GM19099 (cell line): ENCODE measurements around the gene CRX.
"Not testable (repeated sequence)": the region's sequence is repeated elsewhere in the genome, so short reads cannot be mapped to it uniquely, and the experiment has no call there.

Experiments used
- POLR2A ChIP-seq: IDR thresholded peaks from 3 replicates; pipeline ENCODE4 v1.6.1; 2011; ENCODE audit warnings: low read depth; ENCODE audit not compliant: insufficient read length; ENCODE audit errors: extremely low read depth

Gene CRX

DNA sequence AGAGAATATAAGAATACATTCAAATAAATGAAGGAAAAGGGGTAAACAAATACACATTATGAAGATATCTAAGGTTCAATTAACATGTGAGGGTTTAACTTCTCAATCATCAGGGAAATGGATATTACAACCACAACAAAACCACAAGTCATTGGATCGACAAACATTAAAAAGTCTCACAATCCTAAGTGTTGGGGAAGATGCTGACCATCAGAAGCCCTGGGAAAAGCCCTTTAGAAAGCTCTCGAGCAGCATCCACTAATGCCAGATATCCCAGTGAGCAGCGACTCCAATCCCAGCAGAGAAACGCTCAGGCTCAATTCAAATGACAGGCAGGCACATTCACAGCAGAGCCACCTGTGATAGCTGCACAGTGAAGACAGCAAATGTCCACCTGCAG, 20.5 kb upstream of the CRX start:
- no peak for TF ChIP-seq POLR2A

GRCh38 chr19:47802521-47803043, 19.2 kb upstream of the CRX start:
- TF ChIP-seq POLR2A, result no peak

DNA sequence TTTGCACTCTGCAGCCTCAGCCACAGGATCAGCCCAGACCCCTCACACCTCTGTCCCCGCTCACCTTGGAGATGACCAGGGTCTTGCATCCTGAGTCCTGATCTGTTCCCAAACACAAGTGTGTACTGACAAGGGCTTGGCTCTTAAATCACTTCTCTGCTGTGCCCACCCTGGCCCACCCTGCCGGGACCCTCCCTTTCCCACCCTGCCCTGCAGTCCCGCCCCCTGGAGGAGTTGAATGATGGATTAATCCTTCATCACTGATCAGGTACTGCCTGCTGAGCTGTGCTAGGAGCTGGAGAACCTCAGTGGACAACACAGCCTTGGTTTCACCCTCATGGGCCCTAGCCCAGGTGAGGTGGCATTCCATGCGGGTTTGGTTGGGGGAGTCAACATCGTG, 17.3 kb upstream of the CRX start, which contains the start of gene TPRX1:
Gene TPRX1 (minus strand): TSS at position 101 of the 400 bp plus-strand sequence. CDS start 12 bp downstream, at position 89.
- not testable (repeated sequence) for TF ChIP-seq POLR2A

GRCh38 chr19:47805313-47805712, 16.4 kb upstream of the CRX start:
- TF ChIP-seq POLR2A, result no peak

GRCh38 chr19:47806435-47806834, 15.3 kb upstream of the CRX start:
- no peak for TF ChIP-seq POLR2A

DNA sequence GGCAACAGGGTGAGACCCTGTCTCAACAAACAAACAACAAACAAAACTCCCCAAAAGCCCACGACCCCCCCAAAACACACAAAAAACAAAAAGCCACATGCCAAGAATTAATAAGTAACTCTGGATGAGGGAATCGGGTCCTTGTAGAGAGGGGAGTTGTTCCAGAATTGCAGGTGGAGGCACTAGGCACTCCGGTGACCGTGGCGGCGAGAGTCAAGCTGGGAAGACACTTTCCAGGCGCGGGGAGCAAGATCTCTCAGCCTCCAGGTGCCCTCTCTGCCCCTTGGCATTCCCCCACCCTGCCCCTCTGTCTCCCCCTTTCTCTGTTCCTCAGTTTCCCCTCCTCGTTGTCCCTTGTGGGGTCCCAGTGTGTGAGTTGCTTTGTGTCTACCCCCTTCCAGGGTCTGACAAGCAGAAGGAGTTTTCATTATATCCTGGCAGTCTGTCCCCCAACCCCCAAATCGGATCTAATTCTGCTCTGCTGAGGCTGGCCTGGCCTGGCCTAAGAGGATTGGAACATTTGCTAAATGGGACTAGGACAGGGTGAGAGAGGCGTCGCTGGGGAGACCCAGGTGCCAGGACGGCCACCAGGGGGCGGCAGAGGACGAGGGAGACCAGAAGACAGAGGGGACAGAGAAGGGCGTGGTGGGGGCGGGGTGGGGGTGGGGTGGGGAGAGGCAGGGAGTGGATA, 8.3 kb upstream of the CRX start:
- TF ChIP-seq POLR2A, result no peak

GRCh38 chr19:47813995-47814328, 7.8 kb upstream of the CRX start:
- TF ChIP-seq POLR2A, result no peak

DNA sequence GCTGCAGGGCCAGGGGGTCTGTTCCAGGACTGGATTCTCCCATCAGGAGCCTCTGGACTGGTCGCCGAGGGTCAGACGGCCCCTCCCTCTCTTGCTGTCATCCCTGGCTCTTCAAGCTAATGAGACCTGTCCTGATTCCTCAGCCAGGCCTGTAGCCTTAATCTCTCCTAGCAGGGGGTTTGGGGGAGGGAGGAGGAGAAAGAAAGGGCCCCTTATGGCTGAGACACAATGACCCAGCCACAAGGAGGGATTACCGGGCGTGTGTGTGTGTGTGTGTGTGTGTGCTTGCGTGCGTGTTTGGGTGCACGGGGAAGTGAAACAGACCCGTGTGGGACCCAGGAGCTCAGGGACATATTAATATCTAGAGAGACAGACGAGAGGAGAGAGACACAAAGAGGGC, 1.9 kb upstream of the CRX start:
- no peak for TF ChIP-seq POLR2A

GRCh38 chr19:47820410-47820809, 1.3 kb upstream of the CRX start:
- TF ChIP-seq POLR2A, result no peak

DNA sequence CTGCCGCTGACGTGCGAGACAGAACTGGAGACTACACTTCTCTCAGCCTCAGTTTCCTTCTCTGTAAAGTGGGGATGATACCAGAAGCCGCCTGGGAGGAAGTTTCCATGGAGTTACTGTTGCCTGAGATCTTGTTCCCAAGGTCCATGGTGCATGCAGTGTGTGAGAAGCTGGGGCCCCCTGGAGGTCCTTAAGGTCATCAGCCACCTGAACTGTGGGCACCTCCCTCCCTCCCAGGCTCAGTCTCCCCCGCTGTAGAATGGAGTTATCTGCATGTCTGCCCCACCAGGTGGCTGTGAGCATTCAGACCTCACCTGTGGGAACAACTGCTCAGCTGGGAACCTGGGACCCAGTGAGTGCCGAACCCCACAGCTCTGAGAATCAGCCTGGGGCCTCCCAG, 2.7 kb downstream of the CRX start:
- no peak for TF ChIP-seq POLR2A

DNA sequence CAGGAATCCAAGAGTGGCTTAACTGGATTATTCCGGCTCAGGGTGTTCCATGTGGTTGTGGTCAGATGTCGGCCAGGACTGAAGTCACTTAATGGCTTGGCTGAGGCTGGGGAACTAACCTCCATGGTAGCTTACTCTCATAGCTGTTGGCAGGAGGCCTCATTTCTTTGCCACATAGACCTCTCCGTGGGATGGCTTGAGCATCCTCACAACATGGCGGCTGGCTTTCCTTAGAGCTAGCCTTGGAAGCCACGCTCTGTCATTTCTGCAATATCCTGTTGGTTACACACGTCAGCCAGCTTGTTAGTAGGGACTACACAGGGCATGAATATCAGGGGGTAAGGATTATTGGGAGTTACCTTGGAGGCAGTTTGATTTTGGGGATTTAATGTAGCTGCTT, 5.1 kb downstream of the CRX start:
- no peak for TF ChIP-seq POLR2A

DNA sequence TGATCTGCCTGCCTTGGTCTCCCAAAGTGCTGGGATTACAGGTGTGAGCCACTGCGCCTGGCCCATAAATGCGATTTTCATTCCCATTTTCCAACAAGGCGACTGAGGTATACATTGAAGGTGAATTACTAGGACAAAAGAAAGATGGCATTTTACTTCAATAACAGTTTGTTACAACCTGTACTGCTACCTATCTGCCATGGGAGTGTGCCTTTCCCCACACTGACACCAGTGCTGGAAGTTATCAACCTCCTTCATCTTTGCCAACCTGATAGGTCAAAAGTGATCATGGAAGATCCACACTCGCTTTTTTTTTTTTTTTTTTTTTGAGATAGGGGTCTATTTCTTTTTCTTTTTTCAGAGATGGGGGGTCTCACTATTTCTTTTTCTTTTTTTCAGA, 11.0 kb downstream of the CRX start:
- TF ChIP-seq POLR2A, result no peak

DNA sequence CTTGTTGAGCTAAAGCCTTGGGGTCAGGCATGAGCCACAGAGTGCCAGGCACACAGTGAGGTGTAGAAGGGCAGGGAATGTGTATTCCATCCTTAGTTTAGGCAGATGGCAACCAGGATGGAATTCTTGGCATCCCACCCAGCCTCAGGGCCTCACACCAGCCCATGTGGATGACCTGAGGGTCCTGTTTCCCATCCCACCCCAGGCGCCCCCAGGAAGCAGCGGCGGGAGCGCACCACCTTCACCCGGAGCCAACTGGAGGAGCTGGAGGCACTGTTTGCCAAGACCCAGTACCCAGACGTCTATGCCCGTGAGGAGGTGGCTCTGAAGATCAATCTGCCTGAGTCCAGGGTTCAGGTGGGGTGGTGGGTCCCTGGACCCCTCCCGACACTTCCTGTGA, 14.3 kb downstream of the CRX start:
- TF ChIP-seq POLR2A, result no peak

GRCh38 chr19:47839411-47839810, 17.7 kb downstream of the CRX start:
- TF ChIP-seq POLR2A, result no peak

DNA sequence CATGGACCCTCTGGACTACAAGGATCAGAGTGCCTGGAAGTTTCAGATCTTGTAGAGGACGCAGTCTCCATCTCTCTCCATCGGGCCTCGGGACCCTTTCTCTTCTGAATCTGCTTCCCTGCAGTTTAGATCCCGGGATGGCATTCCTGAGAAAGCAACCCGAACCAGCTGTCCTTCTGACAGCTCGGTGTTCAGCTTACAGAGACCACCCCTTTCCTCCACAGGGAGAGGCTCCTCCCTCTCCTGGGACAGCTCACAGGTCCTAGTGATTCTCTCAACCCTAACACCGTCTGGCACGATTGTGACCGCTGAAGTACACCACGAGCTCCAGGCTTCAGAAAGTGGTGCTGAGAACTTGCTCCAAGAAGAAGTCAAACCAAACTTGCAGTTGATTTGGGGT, 18.2 kb downstream of the CRX start:
- TF ChIP-seq POLR2A, result no peak

DNA sequence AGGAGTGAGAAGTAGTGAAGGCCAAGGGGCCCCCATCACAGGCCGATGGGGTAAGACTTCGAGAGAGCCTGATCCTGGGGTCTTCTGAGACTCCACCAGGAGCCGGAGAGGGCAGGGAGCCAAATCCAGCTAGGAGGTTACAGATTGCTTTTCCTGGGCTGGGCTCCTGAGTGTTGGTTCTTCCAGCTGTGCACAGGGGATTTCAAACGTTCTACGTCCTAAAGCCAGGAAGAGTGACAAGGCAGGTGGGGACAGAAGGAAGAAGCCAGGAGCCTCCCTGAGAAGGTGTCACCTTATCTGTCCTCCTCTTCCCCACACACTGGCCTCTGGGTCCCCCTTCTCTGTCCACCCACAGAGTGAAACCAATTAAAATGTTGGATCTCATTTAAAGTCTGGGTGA, 21.2 kb downstream of the CRX start:
- TF ChIP-seq POLR2A, result no peak

- no peak for TF ChIP-seq POLR2A
Measured at GRCh38 chr19:47848425-47848822, 26.7 kb downstream of the CRX start.
